ENCODE measurements around the gene ZNF532.

- TF ChIP-seq EZH2 (IDR thresholded peaks at IDR 0.05) (no peak), POLR2AphosphoS5 (IDR thresholded peaks at IDR 0.05; ENCODE audit: borderline replicate concordance, low read depth, low read length) (no peak), FOXP2 (optimal IDR thresholded peaks at IDR 0.05; ENCODE audit: control extremely low read depth, extremely low read length, insufficient read depth) (no peak)
These were observed 146.6 kb downstream of the ZNF532 start for GRCh38 chr18:59011289-59011688.

All from SK-N-MC (cell line).